Body of pancreas (tissue), 4 donors: ENCODE data around the gene FASTKD1.
"Not testable (repeated sequence)": the region's sequence is repeated elsewhere in the genome, so short reads cannot be mapped to it uniquely, and the experiment has no call there.

ENCODE experiments used
- POLR2A ChIP-seq, 3 donors: fragments of 450-650 bp; IDR thresholded peaks; one replicate each; pipeline ENCODE4 v1.6.1; 2016; ENCODE audit warnings: antibody characterized with exemption in 3 of 3, mild to moderate bottlenecking in 2 of 3
- TF ChIP-seq, protein P1 (sequence below), 7 experiments: fragments of 450-650 bp in 4 of 7; fragments of 200-600 bp in 3 of 7; sonication (generic) in 3 of 7; IDR thresholded peaks; one replicate each; pipeline ENCODE4 v1.5.1; 2016 to 2019; ENCODE audit warnings: antibody characterized with exemption in 7 of 7

DNA sequence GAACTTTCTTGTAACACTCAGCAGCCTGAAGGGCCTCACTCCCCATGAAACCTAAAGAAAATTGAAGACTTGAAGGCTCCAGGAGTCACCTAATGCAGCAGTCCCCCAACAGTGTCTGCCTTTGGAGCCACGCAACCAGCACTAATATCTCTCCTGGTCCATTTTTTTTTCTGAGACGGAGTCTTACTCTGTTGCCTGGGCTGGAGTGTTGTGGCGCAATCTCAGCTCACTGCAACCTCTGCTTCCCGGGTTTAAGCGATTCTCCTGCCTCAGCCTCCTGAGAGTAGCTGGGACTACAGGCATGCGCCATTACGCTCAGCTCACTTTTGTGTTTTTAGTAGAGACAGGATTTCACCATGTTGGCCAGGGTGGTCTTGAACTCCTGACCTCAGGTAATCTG, 22.9 kb upstream of the FASTKD1 start:
- TF ChIP-seq POLR2A (IDR thresholded peaks at IDR 0.05): not testable (repeated sequence)
- TF ChIP-seq, protein P1, sequence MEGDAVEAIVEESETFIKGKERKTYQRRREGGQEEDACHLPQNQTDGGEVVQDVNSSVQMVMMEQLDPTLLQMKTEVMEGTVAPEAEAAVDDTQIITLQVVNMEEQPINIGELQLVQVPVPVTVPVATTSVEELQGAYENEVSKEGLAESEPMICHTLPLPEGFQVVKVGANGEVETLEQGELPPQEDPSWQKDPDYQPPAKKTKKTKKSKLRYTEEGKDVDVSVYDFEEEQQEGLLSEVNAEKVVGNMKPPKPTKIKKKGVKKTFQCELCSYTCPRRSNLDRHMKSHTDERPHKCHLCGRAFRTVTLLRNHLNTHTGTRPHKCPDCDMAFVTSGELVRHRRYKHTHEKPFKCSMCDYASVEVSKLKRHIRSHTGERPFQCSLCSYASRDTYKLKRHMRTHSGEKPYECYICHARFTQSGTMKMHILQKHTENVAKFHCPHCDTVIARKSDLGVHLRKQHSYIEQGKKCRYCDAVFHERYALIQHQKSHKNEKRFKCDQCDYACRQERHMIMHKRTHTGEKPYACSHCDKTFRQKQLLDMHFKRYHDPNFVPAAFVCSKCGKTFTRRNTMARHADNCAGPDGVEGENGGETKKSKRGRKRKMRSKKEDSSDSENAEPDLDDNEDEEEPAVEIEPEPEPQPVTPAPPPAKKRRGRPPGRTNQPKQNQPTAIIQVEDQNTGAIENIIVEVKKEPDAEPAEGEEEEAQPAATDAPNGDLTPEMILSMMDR (IDR thresholded peaks at IDR 0.05): not testable (repeated sequence)
